Chondrocyte (in vitro differentiated cells): ENCODE measurements around the gene EIF2B4. TPM values are rescaled to one million over a fixed set of nuclear protein-coding genes. Genes with fewer than 3 reads are reported as not detected.
"Not testable (repeated sequence)": the region's sequence is repeated elsewhere in the genome, so short reads cannot be mapped to it uniquely, and the experiment has no call there.

Experiments
- DNase-seq: peaks from one replicate; pipeline ENCODE4 v3.0.0; 2021; ENCODE audit warnings: mixed read lengths, low spot score
- H3K27ac Mint-ChIP-seq: one replicate; pipeline ENCODE4 v1.8.0; 2021; ENCODE audit warnings: mild to moderate bottlenecking, moderate library complexity, mixed read lengths; ENCODE audit not compliant: unreplicated experiment
- H3K27me3 Mint-ChIP-seq: 2 replicates; pipeline ENCODE4 v1.8.0; 2021; ENCODE audit warnings: low read depth, mixed read lengths
- H3K36me3 Mint-ChIP-seq: 2 replicates; pipeline ENCODE4 v1.8.0; 2021; ENCODE audit warnings: low read depth, mixed read lengths
- H3K4me1 Mint-ChIP-seq: 2 replicates; pipeline ENCODE4 v1.8.0; 2021; ENCODE audit warnings: low read depth, mild to moderate bottlenecking, mixed read lengths
- H3K4me3 Mint-ChIP-seq: one replicate; pipeline ENCODE4 v1.8.0; 2021; ENCODE audit warnings: mild to moderate bottlenecking, moderate library complexity, mixed read lengths; ENCODE audit not compliant: unreplicated experiment
- H3K9me3 Mint-ChIP-seq: 2 replicates; pipeline ENCODE4 v1.8.0; 2021; ENCODE audit warnings: low read depth, mixed read lengths
- CTCF ChIP-seq: fragments of 200-600 bp; sonication (generic); IDR thresholded peaks from 2 replicates; pipeline ENCODE4 v1.5.0; 2021; ENCODE audit warnings: antibody characterized with exemption, mild to moderate bottlenecking, moderate library complexity
- total RNA-seq: library from RNA; stranded (reverse); gene quantifications from 3 replicates; pipeline ENCODE4 v1.2.1, GENCODE V29; 2021

Gene EIF2B4
- total RNA-seq, 1 donor from 2014 or later = 46.2 TPM

- DNase-seq = no peak
- no peak overlapping the region for H3K27ac Mint-ChIP-seq
- no peaks in the 10 kb centered on the region for H3K9me3 Mint-ChIP-seq
- no peak for TF ChIP-seq CTCF
- H3K36me3 Mint-ChIP-seq = no peaks in the 10 kb centered on the region
- no peak overlapping the region for H3K4me3 Mint-ChIP-seq
- H3K4me1 Mint-ChIP-seq = peaks cover 44% of the 10 kb centered on the region
- no peaks in the 10 kb centered on the region for H3K27me3 Mint-ChIP-seq
These were observed 15.6 kb downstream of the EIF2B4 start for GRCh38 chr2:27354597-27354927.

DNA sequence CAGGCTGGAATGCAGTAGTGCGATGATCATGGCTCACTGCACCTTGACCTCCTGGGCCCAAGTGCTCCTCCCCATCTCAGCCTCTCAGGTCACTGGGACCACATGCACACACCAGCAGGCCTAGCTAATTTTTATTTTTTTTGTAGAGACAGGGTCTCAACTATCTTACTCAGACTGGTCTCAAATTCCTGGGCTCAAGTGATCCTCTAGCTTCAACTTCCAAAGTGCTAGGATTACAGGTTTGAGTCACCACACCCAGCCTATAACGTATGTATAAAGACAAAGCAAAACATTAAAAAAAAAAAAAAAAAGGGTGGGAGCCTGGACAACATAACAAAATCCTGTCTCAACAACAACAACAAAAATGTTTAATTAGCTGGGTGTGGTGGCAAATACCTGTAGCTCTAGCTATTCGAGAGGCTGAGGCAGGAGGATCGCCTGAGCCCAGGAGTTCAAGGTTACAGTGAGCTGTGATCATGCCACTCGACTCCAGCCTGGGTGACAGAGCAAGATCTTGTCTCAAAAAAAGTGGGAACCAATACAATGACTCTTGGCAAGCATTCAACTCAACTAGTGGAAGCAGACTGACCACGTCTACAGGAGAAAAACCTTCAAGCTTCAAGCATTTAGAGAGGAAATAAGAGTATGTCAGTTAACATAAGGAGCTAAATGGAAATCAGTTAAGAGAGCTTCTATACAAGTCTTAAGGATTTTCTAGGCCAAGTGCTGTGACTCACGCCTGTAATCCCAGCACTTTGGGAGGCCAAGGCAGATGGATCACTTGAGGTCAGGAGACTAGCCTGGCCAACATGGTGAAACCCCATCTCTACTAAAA is 16.2 kb downstream of the EIF2B4 start:
- no peaks in the 10 kb centered on the region for H3K9me3 Mint-ChIP-seq
- no peaks in the 10 kb centered on the region for H3K27me3 Mint-ChIP-seq
- H3K36me3 Mint-ChIP-seq = no peaks in the 10 kb centered on the region
- no peak for DNase-seq
- no peak overlapping the region for H3K27ac Mint-ChIP-seq
- no peak for TF ChIP-seq CTCF
- peaks cover 44% of the 10 kb centered on the region for H3K4me1 Mint-ChIP-seq
- no peak overlapping the region for H3K4me3 Mint-ChIP-seq

GRCh38 chr2:27353386-27353761 is 16.8 kb downstream of the EIF2B4 start:
- H3K4me1 Mint-ChIP-seq = peaks cover 40% of the 10 kb centered on the region
- H3K9me3 Mint-ChIP-seq, H3K4me3 Mint-ChIP-seq, H3K27ac Mint-ChIP-seq, DNase-seq, H3K27me3 Mint-ChIP-seq, H3K36me3 Mint-ChIP-seq: not testable (repeated sequence)

DNA sequence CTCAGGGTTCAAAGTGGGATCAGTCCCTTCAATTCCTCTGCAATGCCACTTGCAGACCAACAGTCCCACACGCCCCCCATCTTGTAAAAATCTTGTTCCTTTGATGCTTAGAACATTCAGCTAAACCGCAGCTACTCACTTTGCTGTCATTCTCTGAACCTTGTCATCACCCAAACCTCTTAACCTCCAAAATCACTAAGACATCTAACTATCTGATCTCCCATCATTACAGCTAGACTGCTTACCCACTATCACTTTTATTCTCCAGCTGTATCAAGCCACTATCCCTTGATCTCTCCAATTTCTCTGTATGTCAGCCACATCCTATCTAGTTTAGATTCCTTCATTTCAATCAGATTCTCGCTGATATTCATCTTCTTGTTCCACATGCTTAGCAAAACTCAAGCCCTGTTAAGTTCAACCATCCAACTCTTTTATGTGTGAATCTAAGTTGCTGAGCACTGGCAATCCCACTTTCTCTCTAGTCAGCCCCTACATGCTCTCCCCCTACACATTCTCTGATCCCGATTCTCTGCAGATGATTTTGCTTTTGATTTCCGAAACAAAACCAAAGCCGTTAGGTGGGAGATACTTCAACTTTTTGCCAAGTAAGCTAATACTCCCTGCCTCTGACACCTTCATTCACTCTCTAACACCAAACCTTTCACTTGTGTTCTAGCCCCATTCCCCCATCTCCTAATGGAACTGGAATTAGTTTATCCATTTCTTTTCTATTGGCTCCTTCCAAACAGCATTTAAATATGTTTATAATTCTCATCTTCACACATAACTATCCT is 18.1 kb downstream of the EIF2B4 start:
- H3K9me3 Mint-ChIP-seq = no peaks in the 10 kb centered on the region
- TF ChIP-seq CTCF = no peak
- no peaks in the 10 kb centered on the region for H3K27me3 Mint-ChIP-seq
- no peak overlapping the region for H3K27ac Mint-ChIP-seq
- DNase-seq = no peak
- H3K4me3 Mint-ChIP-seq = no peak overlapping the region
- H3K4me1 Mint-ChIP-seq = peaks cover 31% of the 10 kb centered on the region
- H3K36me3 Mint-ChIP-seq = no peaks in the 10 kb centered on the region

- no peaks in the 10 kb centered on the region for H3K36me3 Mint-ChIP-seq
- no peaks in the 10 kb centered on the region for H3K27me3 Mint-ChIP-seq
- no peak for TF ChIP-seq CTCF
- H3K4me1 Mint-ChIP-seq = peaks cover 21% of the 10 kb centered on the region
- no peaks in the 10 kb centered on the region for H3K9me3 Mint-ChIP-seq
- DNase-seq = no peak
- H3K27ac Mint-ChIP-seq = no peak overlapping the region
- no peak overlapping the region for H3K4me3 Mint-ChIP-seq
These were observed 19.9 kb downstream of the EIF2B4 start for GRCh38 chr2:27350106-27350693.
